HCT116 (cell line): ENCODE measurements around the gene RASAL2. TPM values are rescaled to one million over a fixed set of nuclear protein-coding genes. Genes with fewer than 3 reads are reported as not detected.

Experiments
- ATAC-seq: fragments of 200-7000 bp; cut with Tn5 transposase; 2 replicates; pipeline ENCODE4 v1.9.1; 2020; ENCODE audit warnings: mild to moderate bottlenecking, moderate library complexity
- BruUV-seq: library from RNA; stranded (reverse); fragments of 400-500 nt; replicated peaks from 2 replicates; lab custom pipeline; 2021; lab: Mats Ljungman, UMichigan
- CTCF ChIA-PET: fragments of 300-600 bp; sonication (Branson Sonifier 250); formaldehyde crosslinking; loops from one replicate; lab custom pipeline; 2021; ENCODE audit warnings: antibody characterized with exemption; lab: Charles Lee
- POLR2A ChIA-PET: fragments of 300-600, 350-600 bp; sonication (Branson Sonifier 250); formaldehyde crosslinking; loops from one replicate; lab custom pipeline; 2021; ENCODE audit warnings: antibody characterized with exemption; lab: Charles Lee
- RAD21 ChIA-PET, 2 experiments: fragments of 300-600 bp; sonication (Branson Sonifier 250); formaldehyde crosslinking; loops; one replicate each; lab custom pipeline; 2023; ENCODE audit warnings: low total read pairs in 2 of 2; ENCODE audit not compliant: uncharacterized antibody in 2 of 2, unreplicated experiment in 2 of 2, low non-redundant PET in 1 of 2; lab: Charles Lee
- DNase-seq: peaks from one replicate; pipeline ENCODE4 v3.0.0-alpha.2; 2010; ENCODE audit warnings: low read depth, low spot score
- H2AFZ ChIP-seq: fragments of 200-600 bp; shearing (Covaris generic), sonication (generic); 2 replicates; pipeline ENCODE4 v1.6.1; 2017; ENCODE audit warnings: low read depth, mixed run types, mixed read lengths, antibody characterized with exemption, low read length; ENCODE audit not compliant: poor library complexity, severe bottlenecking
- H3K27ac ChIP-seq: 2 replicates; pipeline ENCODE4 v1.5.1; 2012; ENCODE audit warnings: low read depth, low read length
- H3K27me3 ChIP-seq: fragments of 200-600 bp; sonication (generic); 2 replicates; pipeline ENCODE4 v1.6.1; 2016; ENCODE audit warnings: mixed run types, low read length, mixed read lengths; ENCODE audit not compliant: insufficient read depth
- H3K36me3 ChIP-seq, 2 experiments: fragments of 200-500 bp in 1 of 2; fragments of 200-600 bp in 1 of 2; sonication (Bioruptor generic) in 1 of 2; sonication (generic) in 1 of 2; 2 replicates each; pipeline versions ENCODE4 v1.5.1 to v1.6.1; 2014 to 2016; ENCODE audit warnings: low read length in 2 of 2, inconsistent platforms in 1 of 2, mixed read lengths in 1 of 2, mixed run types in 1 of 2; ENCODE audit not compliant: insufficient read depth in 2 of 2, control insufficient read depth in 1 of 2
- H3K4me1 ChIP-seq, 2 experiments: fragments of 200-600 bp in 1 of 2; sonication (generic) in 1 of 2; 2 replicates each; pipeline versions ENCODE4 v1.5.1 to v1.6.1; 2012 to 2017; ENCODE audit warnings: low read length in 2 of 2, inconsistent platforms in 1 of 2, mild to moderate bottlenecking in 1 of 2, mixed read lengths in 1 of 2, mixed run types in 1 of 2, moderate library complexity in 1 of 2; ENCODE audit not compliant: insufficient read depth in 2 of 2, control insufficient read depth in 1 of 2
- H3K4me2 ChIP-seq: fragments of 200-600 bp; sonication (generic); 2 replicates; pipeline ENCODE4 v1.6.1; 2017; ENCODE audit warnings: mixed run types, low read length, mixed read lengths
- H3K4me3 ChIP-seq, 2 experiments: fragments of 200-600 bp in 1 of 2; sonication (generic) in 1 of 2; replicated peaks in 1 of 2; 2 replicates each; pipeline ENCODE4 v1.5.1; 2011 to 2016; ENCODE audit warnings: low read length in 2 of 2, control low read depth in 1 of 2, low read depth in 1 of 2, mild to moderate bottlenecking in 1 of 2, mixed read lengths in 1 of 2, mixed run types in 1 of 2
- H3K79me2 ChIP-seq: fragments of 200-600 bp; sonication (generic); 2 replicates; pipeline ENCODE4 v1.6.1; 2017; ENCODE audit warnings: mild to moderate bottlenecking, mixed run types, low read length, moderate library complexity, mixed read lengths; ENCODE audit not compliant: insufficient read depth
- H3K9ac ChIP-seq: fragments of 200-600 bp; sonication (generic); 2 replicates; pipeline ENCODE4 v1.6.1; 2016; ENCODE audit warnings: low read length, mixed read lengths
- H3K9me2 ChIP-seq: fragments of 200-600 bp; sonication (generic), shearing (Covaris generic); 2 replicates; pipeline ENCODE4 v1.6.1; 2017; ENCODE audit warnings: mixed run types, mild to moderate bottlenecking, moderate library complexity; ENCODE audit not compliant: insufficient read depth
- H3K9me3 ChIP-seq, 2 experiments: fragments of 200-500 bp in 1 of 2; fragments of 200-600 bp in 1 of 2; sonication (Bioruptor generic) in 1 of 2; sonication (generic) in 1 of 2; 2 replicates each; pipeline ENCODE4 v1.6.1; 2014 to 2017; ENCODE audit warnings: low read length in 2 of 2, mixed read lengths in 2 of 2, inconsistent platforms in 1 of 2, low read depth in 1 of 2, mild to moderate bottlenecking in 1 of 2, mixed run types in 1 of 2, moderate library complexity in 1 of 2; ENCODE audit not compliant: control insufficient read depth in 1 of 2, insufficient read depth in 1 of 2
- H4K20me1 ChIP-seq: fragments of 200-600 bp; sonication (generic), shearing (Covaris generic); 2 replicates; pipeline ENCODE4 v1.6.1; 2017; ENCODE audit warnings: mixed run types, mild to moderate bottlenecking, moderate library complexity; ENCODE audit not compliant: insufficient read depth
- ATF3 ChIP-seq: IDR thresholded peaks from 2 replicates; pipeline ENCODE4 v1.6.1; 2012
- CBX3 ChIP-seq: IDR thresholded peaks from 2 replicates; pipeline ENCODE4 v1.6.1; 2012; ENCODE audit warnings: low read depth
- CEBPB ChIP-seq: IDR thresholded peaks from 2 replicates; pipeline ENCODE4 v1.6.1; 2012; ENCODE audit warnings: low read depth
- EGR1 ChIP-seq: IDR thresholded peaks from 2 replicates; pipeline ENCODE4 v1.6.1; 2012; ENCODE audit warnings: low read depth
- ELF1 ChIP-seq: IDR thresholded peaks from 2 replicates; pipeline ENCODE4 v1.6.1; 2012; ENCODE audit warnings: low read depth, borderline replicate concordance
- EZH2 ChIP-seq: fragments of 200-600 bp; sonication (generic); IDR thresholded peaks from 2 replicates; pipeline ENCODE4 v1.6.1; 2017; ENCODE audit warnings: antibody characterized with exemption, mixed run types
- EZH2phosphoT487 ChIP-seq: fragments of 200-600 bp; IDR thresholded peaks from 2 replicates; pipeline ENCODE4 v1.6.1; 2018; ENCODE audit warnings: antibody characterized with exemption, borderline replicate concordance
- FOSL1 ChIP-seq: IDR thresholded peaks from 2 replicates; pipeline ENCODE4 v1.6.1; 2012; ENCODE audit warnings: low read depth
- JUND ChIP-seq: IDR thresholded peaks from 2 replicates; pipeline ENCODE4 v1.6.1; 2012
- MAX ChIP-seq: IDR thresholded peaks from 2 replicates; pipeline ENCODE4 v1.6.1; 2012
- POLR2A ChIP-seq: IDR thresholded peaks from 2 replicates; pipeline ENCODE4 v1.7.0; 2011; ENCODE audit warnings: borderline replicate concordance; ENCODE audit not compliant: insufficient read depth, insufficient read length; ENCODE audit errors: extremely low read depth
- POLR2AphosphoS5 ChIP-seq: IDR thresholded peaks from 2 replicates; pipeline ENCODE4 v1.6.1; 2011; ENCODE audit warnings: mild to moderate bottlenecking, low read depth, low read length, moderate library complexity
- RAD21 ChIP-seq: IDR thresholded peaks from 2 replicates; pipeline ENCODE4 v1.6.1; 2012; ENCODE audit warnings: low read depth, mild to moderate bottlenecking
- REST ChIP-seq: IDR thresholded peaks from 2 replicates; pipeline ENCODE4 v1.6.1; 2012; ENCODE audit warnings: low read depth
- SIN3A ChIP-seq: IDR thresholded peaks from 2 replicates; pipeline ENCODE4 v1.6.1; 2012; ENCODE audit warnings: low read depth
- SP1 ChIP-seq: IDR thresholded peaks from 2 replicates; pipeline ENCODE4 v1.6.1; 2012; ENCODE audit warnings: low read depth
- SRF ChIP-seq: IDR thresholded peaks from 2 replicates; pipeline ENCODE4 v1.6.1; 2012; ENCODE audit warnings: low read depth
- TCF7L2 ChIP-seq: IDR thresholded peaks from 2 replicates; pipeline ENCODE4 v1.7.0; 2011; ENCODE audit warnings: borderline replicate concordance, inconsistent platforms; ENCODE audit not compliant: insufficient read depth, insufficient read length; ENCODE audit errors: extremely low read depth
- ZFX ChIP-seq: fragments of 450-650 bp; IDR thresholded peaks from 2 replicates; pipeline ENCODE4 v1.6.1; 2017
- ZNF274 ChIP-seq: fragments of 200-500 bp; sonication (Bioruptor generic); IDR thresholded peaks from 2 replicates; pipeline ENCODE4 v1.6.1; 2014; ENCODE audit warnings: mild to moderate bottlenecking, low read depth, low read length, inconsistent platforms
- intact Hi-C: fragments of 100-400 bp; cut with micrococcal nuclease; formaldehyde crosslinking; loops from 2 replicates; pipeline ENCODE4 v1.10.0; 2022
- total RNA-seq: library from RNA; stranded (reverse); gene quantifications from one replicate; pipeline ENCODE4 v1.2.1, GENCODE V29; 2021; ENCODE audit not compliant: unreplicated experiment

Gene RASAL2
- total RNA-seq, 1 experiment from 2014 or later, result 11.7 TPM

DNA sequence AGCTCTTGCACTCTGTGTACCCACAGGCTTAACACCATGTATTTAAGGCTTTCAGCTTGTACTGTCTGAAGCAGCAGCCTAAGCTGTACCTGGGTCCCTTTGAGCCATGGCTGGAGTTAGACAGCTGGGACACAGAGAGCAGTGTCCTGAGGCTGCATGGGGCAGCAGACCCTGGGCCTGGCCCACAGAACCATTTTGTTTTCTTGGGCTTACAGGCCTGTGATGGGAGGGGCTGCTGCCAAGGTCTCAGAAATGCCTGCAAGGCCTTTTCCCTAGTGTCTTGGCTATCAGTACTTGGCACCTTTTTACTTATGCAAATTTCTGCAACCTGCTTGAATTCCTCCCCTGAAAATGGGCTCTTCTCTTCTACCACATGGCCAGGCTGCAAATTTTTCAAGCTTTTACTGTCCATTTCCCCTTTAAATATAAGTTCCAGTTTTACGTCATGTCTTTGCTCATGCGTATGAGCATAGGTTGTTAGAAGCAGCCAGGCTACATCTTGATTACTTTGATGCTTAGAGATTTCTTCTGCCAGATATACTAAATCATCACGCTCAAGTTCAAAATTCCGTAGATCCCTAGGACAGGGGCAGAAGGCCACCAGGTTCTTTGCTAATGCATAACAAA lies 259.0 kb downstream of the RASAL2 start:
- ChIA-PET CTCF (no interaction called here), POLR2A (no interaction called here), RAD21 (no interaction called here)
- Histone ChIP-seq H3K4me3 (no peak overlapping the region), H3K9me3 (no peaks in the 10 kb centered on the region), H2AFZ (no peak overlapping the region), H3K4me2 (no peak overlapping the region), H3K36me3 (no peaks in the 10 kb centered on the region), H4K20me1 (no peaks in the 10 kb centered on the region), H3K4me1 (peaks cover 2 to 20% of the 10 kb centered on the region in 2 experiments; a peak in 2 of 4 replicates), H3K79me2 (no peaks in the 10 kb centered on the region), H3K9ac (no peak overlapping the region), H3K9me2 (no peaks in the 10 kb centered on the region), H3K27ac (no peak overlapping the region), H3K27me3 (no peaks in the 10 kb centered on the region)
- DNase-seq (no peak), ATAC-seq (no peak)
- intact Hi-C loops, result no loop called here
- TF ChIP-seq TCF7L2 (no peak), RAD21 (no peak), MAX (no peak), FOSL1 (no peak), POLR2A (no peak), POLR2AphosphoS5 (no peak), ZFX (no peak), REST (no peak), SRF (no peak), CEBPB (no peak), SP1 (no peak), EZH2phosphoT487 (no peak), SIN3A (no peak), CBX3 (no peak), ELF1 (no peak), EZH2 (no peak), ATF3 (no peak), ZNF274 (no peak), JUND (no peak), EGR1 (no peak)
- BruUV-seq, result no TSS peak
